CD4-positive, alpha-beta T cell treated with Interferon alpha-2 for 1 hour (primary cell): ENCODE data around the gene OR4X2.
"Not testable (repeated sequence)": the region's sequence is repeated elsewhere in the genome, so short reads cannot be mapped to it uniquely, and the experiment has no call there.

Experiments used
- DNase-seq, 2 donors: peaks; one replicate each; pipeline ENCODE4 v3.0.0-alpha.2; 2020 to 2022

OR4X2 gene, protein sequence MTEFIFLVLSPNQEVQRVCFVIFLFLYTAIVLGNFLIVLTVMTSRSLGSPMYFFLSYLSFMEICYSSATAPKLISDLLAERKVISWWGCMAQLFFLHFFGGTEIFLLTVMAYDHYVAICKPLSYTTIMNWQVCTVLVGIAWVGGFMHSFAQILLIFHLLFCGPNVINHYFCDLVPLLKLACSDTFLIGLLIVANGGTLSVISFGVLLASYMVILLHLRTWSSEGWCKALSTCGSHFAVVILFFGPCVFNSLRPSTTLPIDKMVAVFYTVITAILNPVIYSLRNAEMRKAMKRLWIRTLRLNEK

DNA sequence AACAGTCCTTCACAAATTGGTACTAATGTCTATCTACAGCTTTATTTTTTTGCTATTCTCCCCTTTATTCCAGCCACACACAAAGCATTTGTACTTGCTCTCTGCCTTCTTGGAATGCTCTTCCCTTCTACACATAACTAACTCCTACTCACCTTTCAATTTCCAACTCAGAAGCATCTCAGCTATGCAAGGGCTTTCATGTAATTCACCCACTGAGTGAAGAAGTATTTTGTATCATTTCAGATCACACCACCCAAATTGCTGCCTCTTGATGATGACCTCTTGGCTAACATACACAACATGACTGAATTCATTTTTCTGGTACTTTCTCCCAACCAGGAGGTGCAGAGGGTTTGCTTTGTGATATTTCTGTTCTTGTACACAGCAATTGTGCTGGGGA lies at the start of gene OR4X2:
OR4X2 (plus strand) TSS at position 301 of the 400 bp plus-strand sequence; CDS start at position 301, 0 bp downstream.
- DNase-seq: no peak

DNA sequence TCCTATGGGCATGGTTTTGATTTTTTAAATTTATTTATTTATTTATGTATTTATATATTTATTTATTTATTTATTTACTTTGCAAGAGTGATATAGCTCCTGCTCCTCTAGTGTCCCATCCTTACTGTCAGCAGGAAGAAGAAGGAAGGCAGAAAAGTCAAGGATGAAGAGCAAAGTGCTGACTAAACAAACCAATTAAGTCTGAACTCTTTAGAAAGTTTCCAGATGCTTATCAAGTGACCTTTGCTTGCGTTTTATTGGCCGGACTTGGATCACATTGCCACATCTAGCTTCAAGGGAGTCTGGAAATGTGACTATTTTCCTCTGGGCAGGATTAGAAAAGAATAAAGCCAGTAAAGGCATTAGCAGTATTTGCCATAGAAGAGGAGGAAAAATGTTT lies 37.0 kb upstream of the OR4X2 start:
- no peak for DNase-seq

DNA sequence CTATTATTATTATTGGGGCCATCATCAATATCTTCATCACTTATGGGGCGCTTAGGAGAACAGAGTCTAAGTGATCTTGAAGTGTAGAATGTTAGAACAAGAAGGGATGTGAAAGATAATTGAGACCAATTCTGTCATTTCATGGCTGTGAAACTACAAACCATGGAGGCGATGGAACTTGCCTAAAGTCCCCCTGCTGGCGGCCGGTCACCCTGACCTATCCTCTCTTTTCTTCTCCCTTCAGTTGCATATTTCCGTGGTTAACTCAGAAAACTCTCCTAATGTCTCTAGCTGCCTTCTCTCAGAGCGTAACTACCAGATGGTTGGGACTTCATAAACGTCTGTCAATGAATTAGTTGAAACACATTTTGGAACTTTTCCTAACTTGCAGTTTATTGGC lies 34.9 kb upstream of the OR4X2 start:
- DNase-seq: no peak

DNA sequence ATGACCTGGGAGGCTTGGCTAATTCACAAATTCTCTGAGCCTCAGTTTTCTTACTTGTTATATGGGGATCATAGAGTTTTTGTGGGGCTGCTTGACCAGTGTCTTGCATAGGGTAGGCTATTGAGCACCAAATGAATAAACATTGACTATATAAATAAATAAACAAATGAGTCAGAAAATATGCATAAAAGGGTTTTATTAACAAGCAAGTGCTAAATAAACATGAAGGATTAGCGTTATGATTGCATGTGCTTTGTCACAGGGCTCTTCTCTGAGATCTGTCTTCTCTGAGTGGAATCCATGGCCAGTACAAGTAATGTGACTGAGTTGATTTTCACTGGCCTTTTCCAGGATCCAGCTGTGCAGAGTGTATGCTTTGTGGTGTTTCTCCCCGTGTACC lies 28.4 kb upstream of the OR4X2 start, which contains the start of gene OR4B1:
OR4B1 (plus strand) TSS at position 301 of the 400 bp plus-strand sequence; CDS start at position 301, 0 bp downstream.
- DNase-seq: no peak

DNA sequence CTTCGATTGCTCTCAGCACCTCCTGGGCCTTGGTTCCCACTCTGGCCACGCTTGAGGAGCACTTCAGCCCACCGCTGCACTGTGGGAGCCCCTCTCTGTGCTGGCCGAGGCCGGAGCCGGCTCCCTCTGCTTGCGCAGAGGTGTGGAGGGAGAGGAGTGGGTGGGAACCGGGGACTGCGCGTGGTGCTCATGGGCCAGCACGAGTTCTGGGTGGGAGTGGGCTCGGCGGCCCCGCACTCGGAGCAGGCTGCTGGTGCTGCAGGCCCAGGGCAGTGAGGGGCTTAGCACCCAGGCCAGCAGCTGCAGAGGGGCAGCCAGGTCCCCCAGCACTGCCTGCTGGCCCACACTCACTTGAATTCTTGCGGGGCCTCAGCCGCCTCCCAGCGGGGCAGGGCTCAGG lies 16.1 kb upstream of the OR4X2 start:
- DNase-seq: no peak

DNA sequence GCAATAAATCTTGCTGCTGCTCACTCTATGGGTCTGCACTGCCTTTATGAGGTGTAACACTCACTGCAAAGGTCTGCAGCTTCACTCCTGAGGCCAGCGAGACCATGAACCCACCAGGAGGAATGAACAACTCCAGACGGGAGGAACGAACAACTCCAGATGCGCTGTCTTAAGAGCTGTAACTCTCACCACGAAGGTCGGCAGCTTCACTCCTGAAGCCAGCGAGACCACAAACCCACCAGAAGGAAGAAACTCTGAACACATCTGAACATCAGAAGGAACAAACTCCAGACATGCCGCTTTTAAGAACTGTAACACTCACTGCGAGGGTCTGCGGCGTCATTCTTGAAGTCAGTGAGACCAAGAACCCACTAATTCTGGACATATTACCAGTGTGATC lies 14.8 kb upstream of the OR4X2 start:
- not testable (repeated sequence) for DNase-seq

DNA sequence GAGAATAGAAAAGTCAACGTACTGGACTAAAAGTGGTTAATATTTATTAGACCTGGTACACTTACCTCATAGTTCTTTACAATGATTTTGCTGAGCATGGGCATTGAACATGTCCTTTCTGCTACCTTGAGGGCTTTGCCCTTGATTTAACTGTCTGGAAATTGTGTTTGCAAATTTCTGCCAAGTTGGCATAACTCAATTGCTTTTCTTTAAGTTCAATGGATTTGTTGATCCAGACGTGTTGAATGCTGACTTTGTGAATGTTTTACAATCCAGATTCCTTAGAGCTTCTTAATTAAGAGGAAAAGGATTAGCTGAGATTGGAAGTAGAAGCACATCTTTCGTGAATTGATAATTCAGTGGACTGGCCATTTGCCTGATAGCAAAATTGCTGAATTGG lies 7.2 kb upstream of the OR4X2 start:
- no peak for DNase-seq

DNA sequence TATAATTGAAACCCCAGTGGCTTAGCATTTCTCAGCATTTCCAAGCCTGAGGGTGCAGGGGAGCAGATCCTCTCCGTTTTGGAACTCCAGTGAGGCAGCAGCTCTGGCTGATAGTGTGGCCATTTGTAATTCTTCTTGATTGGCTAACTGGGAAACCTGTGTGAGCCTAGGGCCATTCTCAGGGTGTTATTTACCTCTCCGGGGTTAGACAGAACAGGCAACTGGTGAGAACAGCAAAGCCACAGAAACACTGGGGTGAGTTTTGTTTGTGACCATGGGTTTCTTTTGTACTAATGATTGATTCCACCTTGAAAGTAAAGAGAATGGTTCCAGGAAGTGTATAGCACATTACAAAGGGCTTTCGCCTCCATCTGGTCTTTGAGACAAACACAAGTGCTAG lies 2.4 kb upstream of the OR4X2 start:
- no peak for DNase-seq

DNA sequence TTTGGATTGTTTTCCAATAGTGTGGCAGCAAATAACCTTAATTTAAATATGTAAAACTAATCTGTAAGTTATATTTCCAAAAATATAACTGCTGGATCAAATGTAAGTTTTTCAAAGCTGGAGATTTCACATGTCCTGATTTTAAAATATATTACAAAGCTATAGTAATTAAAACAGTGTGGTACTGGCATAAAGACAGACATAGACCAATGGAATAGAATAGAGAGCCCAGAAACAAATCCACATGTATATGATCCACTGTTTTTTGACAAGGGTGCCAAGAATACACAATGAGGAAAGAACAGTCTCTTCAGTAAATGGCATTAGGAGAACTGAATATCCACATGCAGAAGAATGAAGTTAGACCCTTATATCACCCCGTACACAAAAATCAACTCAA lies 4.0 kb downstream of the OR4X2 start:
- no peak for DNase-seq

DNA sequence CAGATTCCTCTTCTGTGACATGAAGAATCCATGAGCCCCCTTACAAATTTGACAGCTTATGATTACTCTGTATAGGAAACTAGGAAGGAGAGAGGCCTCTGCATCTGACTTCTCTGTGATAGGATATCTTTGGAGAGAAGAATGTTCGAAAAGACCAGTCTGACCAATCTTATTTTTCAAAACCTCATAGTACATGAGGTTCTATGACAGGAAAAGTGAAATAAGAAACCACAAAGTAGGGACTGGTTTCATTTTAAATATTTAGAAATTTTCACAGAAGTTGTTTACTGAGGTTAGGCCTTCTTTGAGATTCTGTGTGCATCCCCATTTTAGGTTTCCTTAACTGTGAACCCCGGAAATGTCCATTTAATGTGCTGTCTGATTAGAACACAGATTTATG lies 16.7 kb downstream of the OR4X2 start:
- no peak for DNase-seq

DNA sequence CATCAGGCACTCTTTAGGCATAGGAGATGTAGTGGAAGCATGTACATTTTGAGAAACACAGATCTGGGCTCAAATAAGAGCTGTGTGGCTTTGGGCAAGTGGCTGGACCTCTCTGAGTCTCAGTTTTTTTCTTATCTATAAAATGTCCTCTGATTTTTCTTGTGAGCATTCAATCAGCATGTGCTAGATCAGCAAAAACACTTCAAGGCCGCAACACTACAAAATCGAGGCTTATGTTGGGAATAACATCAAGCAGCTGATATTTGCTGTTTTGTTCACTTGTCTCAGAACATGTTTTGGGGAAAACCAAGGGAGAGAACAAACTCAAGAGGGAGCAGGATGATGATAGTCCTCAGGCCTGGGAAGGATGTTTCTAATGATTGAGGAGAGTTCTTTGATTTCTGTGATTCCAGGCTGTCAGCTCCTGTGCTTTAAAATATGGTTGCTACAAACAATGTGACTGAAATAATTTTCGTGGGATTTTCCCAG lies 18.6 kb downstream of the OR4X2 start, which contains the start of gene OR4X1:
OR4X1 (plus strand) TSS at position 439 of the 489 bp plus-strand sequence; CDS start at position 439, 0 bp downstream.
- DNase-seq: no peak

DNA sequence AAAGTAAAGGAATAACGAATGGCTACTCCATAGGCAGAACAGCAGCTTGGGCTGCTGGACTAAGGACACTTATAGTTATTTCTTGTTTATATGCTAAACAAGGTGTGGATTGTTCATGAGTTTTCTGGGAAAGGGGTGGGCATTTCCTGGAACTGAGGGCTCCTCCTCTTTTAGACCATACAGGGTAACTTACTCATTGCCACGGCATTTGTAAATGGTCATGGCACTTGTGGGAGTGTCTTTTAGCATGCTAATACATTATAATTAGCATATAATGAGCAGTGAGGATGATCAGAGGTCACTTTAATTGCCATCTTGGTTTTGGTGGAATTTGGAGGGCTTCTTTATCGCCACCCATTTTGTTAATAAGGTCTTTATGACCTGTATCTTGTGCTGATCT lies 25.7 kb downstream of the OR4X2 start:
- peak in 1 of 2 donors; percentile 5 for DNase-seq

DNA sequence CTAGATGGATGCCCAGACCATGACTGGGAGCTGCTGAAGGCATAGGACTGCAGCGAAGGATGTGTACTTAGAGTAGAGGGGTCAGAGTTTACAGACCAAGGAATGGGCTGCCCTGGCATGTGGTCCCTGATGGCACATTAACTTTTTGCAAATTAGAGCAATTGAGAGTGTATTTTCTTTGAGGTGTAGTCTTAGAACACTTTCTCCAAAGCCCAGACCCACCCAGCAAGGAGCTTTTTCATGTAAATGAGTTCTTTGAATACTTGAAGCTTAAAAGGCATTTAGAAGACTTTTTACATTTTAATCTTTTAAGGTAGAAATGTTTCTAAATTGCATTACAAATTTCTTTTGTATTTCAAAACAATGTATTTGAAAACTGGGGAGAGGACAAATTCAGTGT lies 27.7 kb downstream of the OR4X2 start:
- DNase-seq: no peak
